Activated CD8-positive, alpha-beta memory T cell treated with anti-CD3 and anti-CD28 coated beads for 24 hours (primary cell): Measurements from ENCODE around the gene SETD2.

Experiments used
- DNase-seq: peaks from one replicate; pipeline ENCODE4 v3.0.0-alpha.2; 2020

The SETD2 gene

GRCh38 chr3:47007482-47008233, 156.3 kb downstream of the SETD2 start:
- no peak for DNase-seq

GRCh38 chr3:47007001-47007400, 156.9 kb downstream of the SETD2 start:
- DNase-seq: no peak

- DNase-seq: no peak
Measured at GRCh38 chr3:47006145-47006651, 157.7 kb downstream of the SETD2 start.

GRCh38 chr3:47005212-47006144, 158.4 kb downstream of the SETD2 start:
- no peak for DNase-seq

GRCh38 chr3:47004369-47005211, 159.3 kb downstream of the SETD2 start:
- DNase-seq: no peak

GRCh38 chr3:47003461-47004368, 160.2 kb downstream of the SETD2 start:
- DNase-seq: no peak

GRCh38 chr3:47003056-47003410, 160.9 kb downstream of the SETD2 start:
- DNase-seq: no peak

GRCh38 chr3:47002171-47003055, 161.5 kb downstream of the SETD2 start:
- DNase-seq: no peak

- DNase-seq: no peak
Measured at GRCh38 chr3:47001731-47002170, 162.2 kb downstream of the SETD2 start.

GRCh38 chr3:47000922-47001730, 162.8 kb downstream of the SETD2 start:
- no peak for DNase-seq

- DNase-seq: no peak
Measured at GRCh38 chr3:47000198-47000815, 163.6 kb downstream of the SETD2 start.

GRCh38 chr3:46999516-47000197, 164.3 kb downstream of the SETD2 start:
- no peak for DNase-seq

GRCh38 chr3:46998852-46999515, 164.9 kb downstream of the SETD2 start:
- no peak for DNase-seq

GRCh38 chr3:46998121-46998851, 165.6 kb downstream of the SETD2 start:
- peak; percentile 90 for DNase-seq

- no peak for DNase-seq
Measured at GRCh38 chr3:46997453-46998091, 166.3 kb downstream of the SETD2 start.

GRCh38 chr3:46996689-46997452, 167.0 kb downstream of the SETD2 start:
- DNase-seq: no peak
